Gastrocnemius medialis (tissue), 4 donors: ENCODE data around the gene IFI27L2. TPM values are rescaled to one million over a fixed set of nuclear protein-coding genes. Genes with fewer than 3 reads are reported as not detected.

Experiments used
- ATAC-seq, 2 donors: fragments of 150-250 bp; one replicate each; pipeline ENCODE4 v1.9.1; 2016
- DNase-seq, 2 donors: peaks; one replicate each; pipeline ENCODE4 v3.0.0-alpha.2; 2019
- H3K27ac ChIP-seq, 4 donors: fragments of 200-600 bp; sonication (generic); 1 replicate in 1 of 4; 2 replicates in 3 of 4; pipeline ENCODE4 v1.5.1; 2016 to 2018; ENCODE audit warnings: mild to moderate bottlenecking in 2 of 4, moderate library complexity in 1 of 4
- H3K27me3 ChIP-seq, 3 donors: fragments of 200-600 bp; sonication (generic) in 2 of 3; 1 replicate in 1 of 3; 2 replicates in 2 of 3; pipeline versions ENCODE4 v1.5.1 to v1.6.0; 2016 to 2019; ENCODE audit warnings: mild to moderate bottlenecking in 1 of 3, moderate library complexity in 1 of 3
- H3K36me3 ChIP-seq, 2 donors: fragments of 200-600 bp; sonication (generic) in 1 of 2; one replicate each; pipeline ENCODE4 v1.5.1; 2017 to 2018
- H3K4me1 ChIP-seq, 2 donors: fragments of 200-600 bp; sonication (generic) in 1 of 2; one replicate each; pipeline ENCODE4 v1.5.1; 2016 to 2017; ENCODE audit warnings: mild to moderate bottlenecking in 2 of 2
- H3K4me3 ChIP-seq, 4 donors: fragments of 200-600 bp; sonication (generic) in 3 of 4; 1 replicate in 1 of 4; 2 replicates in 3 of 4; pipeline ENCODE4 v1.5.1; 2016 to 2019; ENCODE audit warnings: mild to moderate bottlenecking in 2 of 4
- H3K9me3 ChIP-seq, 3 donors: fragments of 200-600 bp; sonication (generic) in 2 of 3; 1 replicate in 1 of 3; 2 replicates in 2 of 3; pipeline ENCODE4 v1.5.1; 2016 to 2019
- CTCF ChIP-seq, 5 experiments: fragments of 450-650 bp in 3 of 5; fragments of 200-600 bp in 2 of 5; sonication (generic) in 2 of 5; IDR thresholded peaks in 4 of 5; conservative IDR thresholded peaks in 1 of 5; 1 replicate in 4 of 5; 2 replicates in 1 of 5; pipeline ENCODE4 v1.5.1; 2016 to 2019; ENCODE audit warnings: antibody characterized with exemption in 5 of 5, mild to moderate bottlenecking in 3 of 5, moderate library complexity in 3 of 5
- POLR2A ChIP-seq, 2 donors: fragments of 450-650 bp; IDR thresholded peaks; one replicate each; pipeline ENCODE4 v1.6.1; 2017; ENCODE audit warnings: antibody characterized with exemption in 2 of 2, mild to moderate bottlenecking in 2 of 2, moderate library complexity in 2 of 2
- in situ Hi-C, 4 donors: fragments of 200-750 bp; cut with MboI; loops; one replicate each; pipeline versions ENCODE4 v1.15.0 to v1.8.0; 2017; ENCODE audit warnings: low sequenced_read_pairs in 4 of 4
- intact Hi-C: fragments of 100-400 bp; cut with DNase I; formaldehyde crosslinking; loops from one replicate; pipeline ENCODE4 v1.15.1; 2023; ENCODE audit warnings: low total_unique reads
- total RNA-seq, 4 donors: library from RNA; depleted of rRNA; stranded (reverse); fragments of >200 nt; gene quantifications; one replicate each; pipeline versions ENCODE4 v1.1.0 to v1.2.3, GENCODE V29; 2016

IFI27L2 gene
- total RNA-seq, 4 donors from 2014 or later = 1.1 to 9.1 (median 3.3) TPM

- ATAC-seq (no peak), DNase-seq (no peak)
- in situ Hi-C loops = no loop called here
- H3K9me3 ChIP-seq = no peaks in the 10 kb centered on the region
- H3K27me3 ChIP-seq = no peaks in the 10 kb centered on the region
- TF ChIP-seq CTCF (IDR thresholded peaks at IDR 0.05 in 4 of 5, conservative IDR thresholded peaks at IDR 0.05 in 1 of 5) (no peak), POLR2A (IDR thresholded peaks at IDR 0.05) (no peak)
- no peak overlapping the region for H3K27ac ChIP-seq
- no peaks in the 10 kb centered on the region for H3K36me3 ChIP-seq
- intact Hi-C loops = loop anchor here (5.0 kb wide), 1 partner anchor 45 kb away; the partner anchor contains the start of genes DDX24 and IFI27L1
- peaks cover 8 to 11% of the 10 kb centered on the region in 2 donors for H3K4me1 ChIP-seq
- H3K4me3 ChIP-seq = no peak overlapping the region
Observed at GRCh38 chr14:94127330-94127729, 2.1 kb downstream of the IFI27L2 start.

- Histone ChIP-seq H3K4me1 (peaks cover 8 to 11% of the 10 kb centered on the region in 2 donors), H3K9me3 (no peaks in the 10 kb centered on the region), H3K27me3 (no peaks in the 10 kb centered on the region), H3K27ac (no peak overlapping the region), H3K4me3 (no peak overlapping the region), H3K36me3 (no peaks in the 10 kb centered on the region)
- intact Hi-C loops (loop anchor here (5.0 kb wide), 1 partner anchor 44 kb away; the partner anchor contains the start of genes DDX24 and IFI27L1), in situ Hi-C loops (no loop called here)
- TF ChIP-seq CTCF (IDR thresholded peaks at IDR 0.05 in 4 of 5, conservative IDR thresholded peaks at IDR 0.05 in 1 of 5) (no peak), POLR2A (IDR thresholded peaks at IDR 0.05) (no peak)
- DNase-seq = no peak
- no peak for ATAC-seq
Observed at GRCh38 chr14:94126800-94127199, 2.6 kb downstream of the IFI27L2 start.

GRCh38 chr14:94126419-94126677, 3.1 kb downstream of the IFI27L2 start:
- Histone ChIP-seq H3K4me3 (no peak overlapping the region), H3K9me3 (no peaks in the 10 kb centered on the region), H3K27me3 (no peaks in the 10 kb centered on the region), H3K27ac (no peak overlapping the region), H3K4me1 (peaks cover 8 to 11% of the 10 kb centered on the region in 2 donors), H3K36me3 (no peaks in the 10 kb centered on the region)
- intact Hi-C loops (loop anchor here (5.0 kb wide), 1 partner anchor 44 kb away; the partner anchor contains the start of genes DDX24 and IFI27L1), in situ Hi-C loops (no loop called here)
- DNase-seq = no peak
- ATAC-seq = no peak
- TF ChIP-seq CTCF (IDR thresholded peaks at IDR 0.05 in 4 of 5, conservative IDR thresholded peaks at IDR 0.05 in 1 of 5) (no peak), POLR2A (IDR thresholded peaks at IDR 0.05) (no peak)

- no peak for TF ChIP-seq POLR2A (IDR thresholded peaks at IDR 0.05)
- TF ChIP-seq CTCF (IDR thresholded peaks at IDR 0.05 in 4 of 5, conservative IDR thresholded peaks at IDR 0.05 in 1 of 5) = no peak
- in situ Hi-C loops (no loop called here), intact Hi-C loops (loop anchor here (5.0 kb wide), 1 partner anchor 44 kb away; the partner anchor contains the start of genes DDX24 and IFI27L1)
- Histone ChIP-seq H3K27me3 (no peaks in the 10 kb centered on the region), H3K9me3 (no peaks in the 10 kb centered on the region), H3K4me3 (no peak overlapping the region), H3K27ac (no peak overlapping the region), H3K4me1 (peaks cover 8 to 11% of the 10 kb centered on the region in 2 donors), H3K36me3 (no peaks in the 10 kb centered on the region)
- no peak for ATAC-seq
- DNase-seq = no peak
Observed at GRCh38 chr14:94125659-94126418, 3.6 kb downstream of the IFI27L2 start.
